ENCODE data around the gene CD40.

DNA sequence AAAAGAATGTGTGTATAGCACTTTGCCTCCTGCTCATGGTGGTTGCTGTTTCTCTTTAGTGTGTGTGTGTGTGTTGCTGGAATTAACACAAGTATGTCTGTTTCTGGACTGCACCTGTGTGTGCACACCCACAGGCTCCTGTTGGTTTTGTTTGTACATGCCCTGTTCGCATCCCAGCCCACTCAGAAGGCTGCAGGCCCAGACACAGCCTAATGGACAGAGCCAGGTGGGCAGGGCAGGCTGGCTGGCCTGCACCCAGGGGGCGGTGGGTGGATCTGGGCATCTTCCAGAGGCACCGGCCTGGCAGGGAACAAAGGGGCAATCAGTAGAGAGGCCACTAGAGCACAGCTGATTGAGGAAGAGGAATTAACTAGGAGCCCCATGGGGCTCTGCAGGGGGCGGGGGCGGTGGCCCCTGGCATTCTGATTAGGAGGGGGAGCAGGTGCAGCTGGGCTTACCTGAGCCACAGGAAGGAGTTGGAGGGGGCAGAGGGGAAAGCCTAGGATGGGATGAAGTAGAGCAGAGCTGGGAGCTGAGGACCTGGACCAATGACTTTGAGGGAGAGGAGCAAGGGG is 21.9 kb downstream of the CD40 start:
- TF ChIP-seq, protein P1, sequence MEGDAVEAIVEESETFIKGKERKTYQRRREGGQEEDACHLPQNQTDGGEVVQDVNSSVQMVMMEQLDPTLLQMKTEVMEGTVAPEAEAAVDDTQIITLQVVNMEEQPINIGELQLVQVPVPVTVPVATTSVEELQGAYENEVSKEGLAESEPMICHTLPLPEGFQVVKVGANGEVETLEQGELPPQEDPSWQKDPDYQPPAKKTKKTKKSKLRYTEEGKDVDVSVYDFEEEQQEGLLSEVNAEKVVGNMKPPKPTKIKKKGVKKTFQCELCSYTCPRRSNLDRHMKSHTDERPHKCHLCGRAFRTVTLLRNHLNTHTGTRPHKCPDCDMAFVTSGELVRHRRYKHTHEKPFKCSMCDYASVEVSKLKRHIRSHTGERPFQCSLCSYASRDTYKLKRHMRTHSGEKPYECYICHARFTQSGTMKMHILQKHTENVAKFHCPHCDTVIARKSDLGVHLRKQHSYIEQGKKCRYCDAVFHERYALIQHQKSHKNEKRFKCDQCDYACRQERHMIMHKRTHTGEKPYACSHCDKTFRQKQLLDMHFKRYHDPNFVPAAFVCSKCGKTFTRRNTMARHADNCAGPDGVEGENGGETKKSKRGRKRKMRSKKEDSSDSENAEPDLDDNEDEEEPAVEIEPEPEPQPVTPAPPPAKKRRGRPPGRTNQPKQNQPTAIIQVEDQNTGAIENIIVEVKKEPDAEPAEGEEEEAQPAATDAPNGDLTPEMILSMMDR (IDR thresholded peaks at IDR 0.05; ENCODE audit: borderline replicate concordance, extremely low read depth, low read length, poor library complexity, severe bottlenecking), result no peak
- peak; percentile 7 for TF ChIP-seq EZH2 (IDR thresholded peaks at IDR 0.05; ENCODE audit: borderline replicate concordance, low read depth, low read length, severe bottlenecking)
